Measurements from ENCODE around the gene LSM3.

Gene LSM3

GRCh38 chr3:14178247-14179113 is at the start of gene LSM3, which contains the start of gene XPC:
TSS of gene LSM3 (plus strand) at chr3:14178817. CDS start at chr3:14178861, 44 bp downstream.
TSS of gene XPC (minus strand) at chr3:14178601. CDS start at chr3:14178568, 33 bp downstream.
- peak; percentile 99 for DNase-seq (ENCODE audit: low spot score)

- no peak for DNase-seq (ENCODE audit: low spot score)
Measured at GRCh38 chr3:14129296-14129695, 49.3 kb upstream of the LSM3 start.

- DNase-seq (ENCODE audit: low spot score), result no peak
Measured at GRCh38 chr3:14130230-14130629, 48.4 kb upstream of the LSM3 start.

- no peak for DNase-seq (ENCODE audit: low spot score)
Measured at GRCh38 chr3:14130707-14131106, 47.9 kb upstream of the LSM3 start.

GRCh38 chr3:14131134-14131533 is 47.5 kb upstream of the LSM3 start:
- DNase-seq (ENCODE audit: low spot score), result no peak

- no peak for DNase-seq (ENCODE audit: low spot score)
Measured at GRCh38 chr3:14132120-14132519, 46.5 kb upstream of the LSM3 start.

- no peak for DNase-seq (ENCODE audit: low spot score)
Measured at GRCh38 chr3:14132689-14133088, 45.9 kb upstream of the LSM3 start.

- DNase-seq (ENCODE audit: low spot score), result no peak
Measured at GRCh38 chr3:14133188-14133800, 45.3 kb upstream of the LSM3 start.

GRCh38 chr3:14133876-14134275 is 44.7 kb upstream of the LSM3 start:
- DNase-seq (ENCODE audit: low spot score), result no peak

- no peak for DNase-seq (ENCODE audit: low spot score)
Measured at GRCh38 chr3:14134291-14134690, 44.3 kb upstream of the LSM3 start.

- DNase-seq (ENCODE audit: low spot score), result no peak
Measured at GRCh38 chr3:14135581-14135980, 43.0 kb upstream of the LSM3 start.

- DNase-seq (ENCODE audit: low spot score), result no peak
Measured at GRCh38 chr3:14137004-14137403, 41.6 kb upstream of the LSM3 start.

- DNase-seq (ENCODE audit: low spot score), result no peak
Measured at GRCh38 chr3:14137445-14137844, 41.2 kb upstream of the LSM3 start.

GRCh38 chr3:14138109-14138877 is 40.3 kb upstream of the LSM3 start:
- DNase-seq (ENCODE audit: low spot score), result no peak

- no peak for DNase-seq (ENCODE audit: low spot score)
Measured at GRCh38 chr3:14138878-14139655, 39.5 kb upstream of the LSM3 start.

GRCh38 chr3:14139771-14140170 is 38.8 kb upstream of the LSM3 start:
- DNase-seq (ENCODE audit: low spot score), result no peak

- DNase-seq (ENCODE audit: low spot score), result no peak
Measured at GRCh38 chr3:14140668-14141067, 37.9 kb upstream of the LSM3 start.

GRCh38 chr3:14141144-14141543 is 37.5 kb upstream of the LSM3 start:
- peak; percentile 44 for DNase-seq (ENCODE audit: low spot score)

- no peak for DNase-seq (ENCODE audit: low spot score)
Measured at GRCh38 chr3:14141602-14142341, 36.8 kb upstream of the LSM3 start.

GRCh38 chr3:14142567-14143270 is 35.9 kb upstream of the LSM3 start:
- DNase-seq (ENCODE audit: low spot score), result no peak

Data from Ammon's horn (tissue), 1 donor.